Umbilical cord (tissue), 2 donors: ENCODE results near the gene SELENOT. TPM values are rescaled to one million over a fixed set of nuclear protein-coding genes. Genes with fewer than 3 reads are reported as not detected.
"Not testable (repeated sequence)": the region's sequence is repeated elsewhere in the genome, so short reads cannot be mapped to it uniquely, and the experiment has no call there.

Source experiments
- DNase-seq: peaks from one replicate; pipeline ENCODE4 v3.0.0-alpha.2; 2015; ENCODE audit warnings: low spot score
- total RNA-seq: library from RNA; depleted of rRNA; stranded (reverse); fragments of >200 nt; gene quantifications from one replicate; pipeline ENCODE4 v1.2.3, GENCODE V29; 2014; ENCODE audit warnings: low replicate concordance; ENCODE audit not compliant: insufficient read depth

SELENOT gene, protein sequence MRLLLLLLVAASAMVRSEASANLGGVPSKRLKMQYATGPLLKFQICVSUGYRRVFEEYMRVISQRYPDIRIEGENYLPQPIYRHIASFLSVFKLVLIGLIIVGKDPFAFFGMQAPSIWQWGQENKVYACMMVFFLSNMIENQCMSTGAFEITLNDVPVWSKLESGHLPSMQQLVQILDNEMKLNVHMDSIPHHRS
- total RNA-seq, result 59.9 TPM

DNA sequence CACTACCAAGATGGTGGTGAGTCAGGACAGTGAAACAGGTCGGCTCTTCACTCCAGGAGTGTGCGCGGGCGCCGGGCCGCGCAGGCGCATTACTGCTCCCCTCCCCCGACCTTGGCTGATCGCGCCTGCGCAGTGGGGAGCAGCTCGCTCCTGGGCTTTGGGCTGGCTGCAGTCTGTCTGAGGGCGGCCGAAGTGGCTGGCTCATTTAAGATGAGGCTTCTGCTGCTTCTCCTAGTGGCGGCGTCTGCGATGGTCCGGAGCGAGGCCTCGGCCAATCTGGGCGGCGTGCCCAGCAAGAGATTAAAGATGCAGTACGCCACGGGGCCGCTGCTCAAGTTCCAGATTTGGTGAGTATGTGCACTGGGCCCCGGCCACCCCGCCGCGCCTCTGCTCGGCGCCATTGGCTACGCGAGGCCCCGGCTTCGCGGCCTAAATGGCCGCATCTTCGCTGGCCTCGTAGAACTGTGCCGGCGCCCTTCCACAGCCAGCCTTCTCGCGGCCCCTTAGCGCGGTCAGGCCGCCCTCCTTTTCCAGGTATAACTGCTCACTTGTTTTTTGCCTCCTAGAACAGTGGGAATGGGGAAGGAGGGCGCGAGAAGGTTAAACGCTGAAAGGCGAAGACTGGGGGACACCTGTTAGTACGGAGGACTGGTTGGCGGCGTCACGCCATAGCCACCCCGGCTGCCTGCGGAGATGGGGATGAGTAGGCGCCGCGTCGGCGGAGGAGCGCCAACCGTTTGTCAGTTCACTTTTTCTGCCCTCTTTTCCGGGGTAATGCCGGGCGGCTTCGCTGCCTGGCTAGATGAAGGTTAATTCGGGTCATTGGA is at the start of gene SELENOT:
Gene SELENOT (plus strand): TSS at position 169 of the 827 bp plus-strand sequence. CDS start 42 bp downstream, at position 211.
- DNase-seq, result peak; percentile 98

DNA sequence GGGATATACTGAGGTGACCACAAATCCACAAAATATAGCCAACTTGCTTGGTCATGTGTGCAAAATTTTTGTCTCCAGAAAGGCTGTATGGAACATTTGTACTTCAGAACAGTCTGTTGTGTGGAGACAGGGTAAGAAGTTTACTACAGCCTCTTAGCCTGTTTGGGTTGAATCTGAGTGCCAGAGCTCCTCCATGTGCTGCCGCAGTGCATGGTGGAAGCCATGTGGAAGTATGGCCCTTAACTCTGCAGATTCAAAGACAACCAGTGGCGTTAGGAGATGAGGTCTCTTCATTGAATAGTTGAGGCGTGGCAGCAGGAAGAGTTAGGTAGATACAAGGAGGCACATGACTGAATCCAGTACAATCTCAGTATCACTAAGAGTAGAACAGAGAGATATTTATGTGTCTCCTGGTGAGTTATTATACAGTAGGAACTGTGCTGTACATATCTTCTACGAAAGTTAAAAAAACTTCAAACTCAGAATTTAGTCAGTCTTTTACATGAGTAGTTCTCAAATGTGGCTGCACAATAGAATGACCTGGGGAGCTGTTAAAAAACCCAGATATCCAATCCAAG is 47.2 kb upstream of the SELENOT start:
- DNase-seq, result no peak

DNA sequence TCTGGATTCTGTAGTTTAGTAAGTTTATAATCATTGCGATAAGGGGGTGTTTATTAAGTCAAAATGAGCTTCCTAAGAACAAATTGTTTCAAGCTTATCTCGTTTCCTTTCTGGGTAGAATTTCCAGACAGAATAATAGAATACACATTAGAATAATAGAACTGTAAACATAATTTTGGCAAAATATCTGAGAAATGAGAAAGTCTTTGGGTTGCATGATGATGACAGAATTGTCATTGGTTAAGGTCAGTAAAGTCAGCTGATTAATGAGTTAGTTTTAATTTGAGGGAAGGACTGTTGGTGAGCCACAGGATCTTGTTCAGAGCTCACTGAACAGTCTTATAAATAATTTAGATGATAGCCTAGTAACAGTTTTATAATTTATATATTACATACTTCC is 46.3 kb upstream of the SELENOT start:
- DNase-seq, result no peak

DNA sequence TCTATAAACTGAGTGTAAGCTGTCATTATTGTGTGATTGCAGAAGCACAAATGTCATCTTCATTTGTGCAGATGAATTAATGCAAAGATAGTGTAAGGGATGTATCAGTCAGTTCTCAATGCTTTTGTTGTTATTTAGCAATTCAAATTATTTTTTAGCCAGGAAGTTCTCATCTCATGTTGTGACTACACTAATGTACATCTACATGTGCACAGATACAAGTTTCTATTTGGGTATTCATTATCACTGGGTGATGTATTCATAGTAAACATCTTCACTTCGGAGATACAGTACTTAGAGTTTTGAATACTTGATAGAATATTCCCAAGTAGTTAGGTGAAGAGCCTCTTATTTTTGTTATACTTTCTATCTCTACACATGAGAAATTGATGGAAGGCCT is 45.4 kb upstream of the SELENOT start:
- DNase-seq, result no peak

DNA sequence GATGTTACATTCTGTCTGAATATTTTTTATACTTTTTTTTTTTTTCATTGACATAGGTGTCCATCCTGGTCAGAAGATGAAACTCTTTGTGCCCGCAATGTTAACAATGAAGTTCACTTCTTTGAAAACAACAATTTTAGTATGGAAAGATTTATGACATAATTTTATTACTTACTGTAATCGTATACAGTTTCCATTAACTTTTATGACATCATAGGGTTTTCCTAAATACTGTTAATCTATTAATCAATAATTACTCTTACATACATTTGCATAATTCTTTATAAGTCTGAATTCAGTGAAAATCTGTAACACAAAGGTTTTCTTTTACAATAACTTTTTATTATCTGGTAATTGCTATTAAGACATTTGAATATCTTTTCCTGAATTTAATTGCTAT is 38.9 kb upstream of the SELENOT start:
- DNase-seq, result no peak

DNA sequence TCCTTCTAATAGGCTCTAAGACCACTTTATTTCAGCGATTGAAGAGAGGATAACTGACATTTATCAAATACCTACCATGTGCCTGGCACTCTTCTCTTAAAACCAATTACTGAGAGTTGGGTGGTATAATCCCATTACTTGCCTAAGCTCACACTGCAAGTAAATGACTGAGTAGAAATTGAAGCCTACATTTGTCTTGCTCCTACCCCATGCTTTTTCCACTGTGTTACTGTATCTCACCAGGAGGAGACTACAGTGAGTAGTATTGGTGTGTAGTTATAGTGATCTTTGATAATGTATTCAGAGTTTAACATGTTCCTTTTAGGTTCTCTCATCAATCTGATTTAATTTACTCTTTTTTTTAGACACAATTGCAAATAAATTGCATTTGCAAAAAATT is 35.8 kb upstream of the SELENOT start:
- no peak for DNase-seq

DNA sequence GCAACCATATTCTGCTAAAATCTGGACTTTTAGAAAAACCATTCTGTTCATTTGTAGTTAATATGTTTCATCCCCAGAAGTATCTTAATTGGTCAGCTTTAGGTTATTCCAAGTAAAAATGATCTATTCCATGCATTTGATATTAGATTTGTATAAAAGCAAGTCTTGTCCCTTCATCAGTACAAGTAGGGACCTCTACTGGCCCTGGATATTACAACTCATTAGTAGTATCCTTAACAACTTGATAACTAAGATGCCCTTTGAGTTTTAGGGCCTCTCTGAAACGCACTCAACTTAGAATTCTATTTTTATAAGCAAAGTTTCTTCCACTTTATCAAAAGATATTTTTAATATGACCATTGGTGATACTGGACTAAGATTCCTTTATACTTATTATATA is 25.3 kb upstream of the SELENOT start:
- no peak for DNase-seq

DNA sequence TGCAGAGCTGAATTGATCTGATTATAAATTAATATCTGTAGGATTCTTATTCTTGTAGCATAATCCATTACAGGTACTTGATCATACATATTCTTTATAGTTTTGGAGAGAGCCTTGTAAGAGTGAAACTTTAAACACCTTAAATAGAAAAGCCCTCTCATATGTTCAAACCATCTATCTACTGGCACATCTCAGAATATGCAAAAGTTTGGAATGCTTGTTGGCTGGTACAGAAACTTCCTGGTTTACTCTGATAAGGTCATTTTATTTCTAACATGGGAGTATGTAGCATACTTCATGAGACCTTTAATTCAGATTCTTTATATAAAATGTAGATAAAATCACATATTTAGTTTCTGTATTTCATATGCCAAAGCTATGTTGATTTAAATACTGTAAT is 21.9 kb upstream of the SELENOT start:
- no peak for DNase-seq

DNA sequence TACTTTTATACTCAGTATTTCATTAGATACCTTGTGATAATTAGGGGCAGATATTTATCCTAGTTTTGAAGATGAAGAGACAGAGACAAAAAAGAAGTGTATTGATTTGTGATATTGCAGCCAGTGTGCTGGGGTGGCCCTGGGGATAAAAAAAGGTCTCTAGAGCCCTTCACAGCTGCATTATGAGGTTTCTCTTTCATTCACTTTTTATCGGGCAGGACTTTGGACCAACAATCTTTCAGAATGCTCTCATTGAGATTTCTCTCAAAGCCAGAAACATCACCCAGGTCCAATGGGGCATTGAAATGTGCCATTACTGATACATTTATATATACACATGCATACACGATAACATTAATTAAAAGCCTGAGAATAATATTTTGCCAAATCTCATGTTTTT is 20.5 kb upstream of the SELENOT start:
- no peak for DNase-seq

DNA sequence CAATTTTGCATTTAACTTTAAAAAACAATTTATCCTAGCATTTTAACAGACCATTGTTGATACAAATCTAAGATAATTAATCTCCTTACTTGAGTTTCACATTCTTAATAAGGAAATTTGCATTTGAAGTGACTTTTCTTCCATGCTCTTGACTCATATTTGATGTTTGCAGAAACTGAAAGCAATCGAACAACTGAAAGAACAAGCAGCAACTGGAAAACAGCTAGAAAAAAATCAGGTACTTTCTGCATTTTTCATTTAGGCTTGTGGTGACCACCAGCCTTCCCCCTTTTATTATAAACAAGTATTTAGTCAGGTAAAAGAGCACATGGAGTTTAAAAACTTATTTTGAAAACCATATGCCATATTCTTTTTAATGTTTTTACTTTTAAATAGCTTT is 20.1 kb upstream of the SELENOT start:
- no peak for DNase-seq

DNA sequence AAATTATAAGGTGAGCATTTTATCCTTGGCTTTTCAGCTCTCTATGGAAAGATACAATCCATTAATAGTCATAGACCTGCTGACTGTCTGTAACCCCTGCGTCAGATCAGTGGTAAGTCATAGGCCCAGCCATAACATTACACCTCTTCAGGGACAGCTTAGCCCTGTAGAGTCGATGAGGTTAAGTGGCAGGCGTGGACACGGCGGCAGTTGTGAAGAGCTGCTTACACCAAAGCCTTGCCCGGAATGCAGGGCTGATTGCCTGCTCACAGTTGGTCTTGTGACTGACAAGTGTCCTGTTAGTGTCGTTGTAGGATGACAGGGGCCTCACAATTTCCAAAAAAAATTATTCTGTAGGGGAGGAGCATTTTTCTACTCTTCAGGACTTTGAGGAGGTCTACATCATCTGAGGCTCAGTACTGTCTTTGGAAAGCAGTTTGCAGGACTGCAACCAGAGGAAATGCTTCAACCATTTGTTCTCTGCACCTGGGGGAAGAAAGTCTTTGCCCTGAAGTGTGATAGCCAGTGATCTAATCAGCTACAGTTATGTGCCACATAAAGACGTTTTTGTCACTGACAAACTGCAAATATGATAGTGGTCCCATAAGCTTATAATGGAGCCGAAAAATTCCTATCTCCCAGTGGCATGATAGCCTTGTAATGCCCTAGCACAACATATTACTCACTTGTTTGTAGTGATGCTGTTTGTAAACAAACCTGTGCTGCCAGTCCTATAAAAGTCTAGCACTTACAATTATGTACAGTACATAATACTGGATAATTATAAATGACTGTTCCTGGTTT is 14.9 kb upstream of the SELENOT start:
- no peak for DNase-seq

DNA sequence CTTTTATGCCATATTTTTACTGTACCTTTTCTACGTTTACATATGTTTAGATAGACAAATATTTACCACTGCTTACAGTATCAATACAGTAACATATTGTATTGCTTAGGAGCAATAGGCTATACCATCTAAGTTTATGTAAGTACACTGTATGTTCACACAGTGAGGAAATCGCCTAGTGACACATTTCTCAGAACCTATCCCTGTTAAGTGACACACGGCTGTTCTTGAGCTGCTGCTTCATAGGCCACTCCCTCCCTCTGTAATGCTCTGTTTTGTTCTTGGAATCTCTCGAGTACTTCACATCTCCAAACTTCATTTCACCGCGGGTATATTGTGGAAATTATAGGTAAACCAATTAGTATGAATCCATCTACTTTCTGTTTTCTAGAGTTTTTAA is 13.4 kb upstream of the SELENOT start:
- no peak for DNase-seq

DNA sequence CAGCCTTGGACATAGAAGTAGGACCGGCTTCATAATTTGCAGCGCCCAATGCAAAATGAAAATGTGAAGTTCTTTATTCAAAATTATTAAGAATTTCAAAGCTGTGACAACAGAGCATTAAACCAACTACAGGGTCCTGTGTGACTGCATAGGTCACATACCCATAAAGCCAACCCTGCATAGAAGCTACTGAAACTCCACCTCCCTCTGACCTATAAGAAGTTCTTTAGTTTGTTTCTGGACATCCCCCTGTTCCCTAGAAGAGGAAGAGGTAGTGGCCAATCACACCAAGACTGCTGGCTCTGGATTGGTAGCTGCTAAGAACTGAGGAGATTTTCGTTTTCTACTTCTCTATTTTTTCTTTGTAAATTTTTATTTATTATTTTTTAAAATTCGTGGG is 9.0 kb upstream of the SELENOT start:
- DNase-seq, result no peak

DNA sequence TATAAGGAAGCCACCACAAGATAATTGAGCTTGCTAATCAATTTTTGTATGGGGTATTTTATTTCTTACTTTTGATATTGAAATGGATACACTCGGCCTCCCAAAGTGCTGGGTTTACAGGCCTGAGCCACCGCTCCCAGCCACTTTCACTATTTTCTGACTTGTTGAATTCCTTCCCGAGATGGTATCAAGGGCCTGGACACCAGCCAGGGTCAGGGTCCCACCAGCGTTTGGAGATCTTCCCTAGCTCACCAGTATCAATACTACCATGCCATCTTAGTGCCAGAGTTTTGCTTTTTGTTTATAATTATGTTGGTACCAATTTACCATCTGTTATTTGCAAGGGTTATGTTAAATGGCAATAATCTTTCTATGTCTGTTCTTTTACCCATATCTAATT is 5.5 kb upstream of the SELENOT start:
- DNase-seq, result no peak

DNA sequence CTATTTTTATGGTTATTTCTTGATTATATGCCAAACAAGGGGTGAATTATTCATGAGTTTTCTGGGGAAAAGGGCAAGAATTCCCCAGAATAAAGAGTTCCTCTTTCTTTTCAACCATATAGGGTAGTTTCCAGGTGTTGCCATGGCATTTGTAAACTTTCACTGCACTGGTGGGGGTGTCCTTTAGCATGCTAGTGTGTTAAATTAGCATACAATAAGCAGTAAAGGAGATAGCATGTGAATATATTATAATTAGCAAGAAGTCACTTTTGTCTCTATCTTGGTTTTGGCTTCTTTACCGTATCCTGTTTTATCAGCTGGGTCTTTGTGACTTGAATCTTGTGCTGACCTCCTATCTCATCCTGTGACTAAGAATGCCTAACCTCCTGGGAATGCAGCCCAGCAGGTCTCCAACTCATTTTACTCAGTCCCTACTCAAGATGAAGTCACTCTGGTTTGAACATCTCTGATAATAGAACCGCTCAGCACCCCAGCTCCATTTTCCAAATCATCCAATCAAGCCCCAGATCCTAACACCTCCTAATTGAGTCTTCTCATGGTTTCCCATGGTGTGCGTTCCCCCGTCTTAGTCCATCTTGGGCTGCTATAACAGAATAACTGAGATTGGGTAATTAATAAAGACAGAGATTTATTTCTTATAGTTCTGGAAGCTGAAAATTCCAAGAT is 3.4 kb upstream of the SELENOT start:
- peak; percentile 20 for DNase-seq

DNA sequence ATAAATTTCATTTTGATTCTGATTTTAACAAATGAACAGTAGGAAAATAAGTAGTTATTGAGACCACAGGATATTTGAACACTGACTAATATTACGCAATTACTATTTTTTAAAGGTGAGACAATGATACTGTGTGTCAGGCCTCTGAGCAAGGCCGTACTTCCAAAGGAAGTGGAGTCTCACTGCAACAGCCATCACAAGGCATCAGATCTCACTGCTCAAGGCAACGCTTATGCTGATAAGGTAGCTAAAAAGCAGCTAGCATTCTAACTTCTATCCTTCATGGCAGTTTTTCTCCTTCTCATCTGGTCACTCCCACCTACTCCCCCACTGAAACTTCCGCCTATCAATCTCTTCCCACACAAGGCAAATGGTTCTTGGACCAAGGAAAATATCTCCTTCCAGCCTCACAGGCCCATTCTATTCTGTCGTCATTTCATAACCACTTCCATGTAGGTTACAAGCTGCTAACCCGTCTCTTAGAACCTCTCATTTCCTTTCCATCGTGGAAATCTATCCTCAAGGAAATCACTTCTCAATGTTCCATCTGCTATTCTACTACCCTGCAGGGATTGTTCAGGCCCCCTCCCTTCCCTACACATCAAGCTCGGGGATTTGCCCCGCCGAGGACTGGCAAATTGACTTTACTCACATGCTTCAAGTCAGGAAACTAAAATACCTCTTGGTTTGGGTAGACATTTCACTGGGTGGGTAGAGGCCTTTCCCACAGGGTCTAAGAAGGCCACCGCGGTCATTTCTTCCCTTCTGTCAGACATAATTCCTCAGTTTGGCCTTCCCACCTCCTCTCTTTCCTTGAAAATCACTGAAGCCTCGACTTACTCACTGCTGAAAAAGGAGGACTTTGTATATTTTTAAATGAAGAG is 2.2 kb upstream of the SELENOT start:
- not testable (repeated sequence) for DNase-seq

DNA sequence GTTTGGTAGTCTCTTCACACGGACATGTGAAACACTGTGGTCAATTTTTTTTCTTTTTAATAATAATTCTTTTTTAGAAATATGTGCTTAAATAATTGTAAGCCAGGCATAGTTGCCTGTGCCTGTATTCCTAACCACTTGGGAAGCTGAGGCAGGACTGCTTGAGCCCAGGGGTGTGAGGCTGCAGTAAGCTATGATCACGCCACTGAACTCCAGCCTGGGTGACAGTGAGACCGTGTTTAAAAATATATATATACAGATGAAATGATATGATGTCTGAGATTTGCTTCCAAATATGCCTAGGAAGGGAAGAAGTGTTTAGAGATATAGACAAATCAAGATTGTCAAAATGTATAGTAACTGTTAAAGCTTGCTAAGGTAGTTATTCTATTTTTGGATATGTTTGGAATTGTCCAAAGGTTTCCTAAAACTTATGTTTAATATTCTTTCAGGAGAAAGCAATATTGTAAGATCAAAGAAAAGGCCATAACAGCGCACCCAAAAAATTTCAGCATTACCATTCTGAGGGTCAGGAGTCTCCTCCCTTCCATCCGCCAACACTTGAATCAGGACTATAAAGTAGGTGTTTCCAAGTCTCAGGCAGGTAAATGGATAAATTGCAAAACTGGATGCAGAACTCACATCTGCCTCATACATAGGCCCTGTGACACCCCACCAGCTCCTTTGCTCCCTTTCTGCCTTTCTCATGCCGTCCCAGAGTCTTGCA is 532 bp upstream of the SELENOT start:
- DNase-seq, result no peak

DNA sequence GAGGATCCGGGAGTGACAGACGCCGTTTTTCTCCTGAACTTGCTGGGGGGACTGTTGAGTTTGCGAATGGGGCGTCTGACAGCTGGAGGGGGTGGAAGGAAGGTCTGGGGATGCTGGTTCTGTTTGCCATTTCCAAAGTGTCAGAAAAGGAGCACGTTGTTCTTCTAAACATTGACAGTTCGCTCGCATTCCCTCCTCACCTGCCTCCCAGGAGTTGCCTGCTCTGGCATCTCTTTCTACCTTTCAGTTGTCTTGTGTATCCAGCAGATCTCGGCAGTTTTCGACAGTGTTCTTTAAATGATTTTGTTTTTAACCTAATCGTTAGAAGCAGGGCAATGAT is 829 bp downstream of the SELENOT start:
- DNase-seq, result no peak

DNA sequence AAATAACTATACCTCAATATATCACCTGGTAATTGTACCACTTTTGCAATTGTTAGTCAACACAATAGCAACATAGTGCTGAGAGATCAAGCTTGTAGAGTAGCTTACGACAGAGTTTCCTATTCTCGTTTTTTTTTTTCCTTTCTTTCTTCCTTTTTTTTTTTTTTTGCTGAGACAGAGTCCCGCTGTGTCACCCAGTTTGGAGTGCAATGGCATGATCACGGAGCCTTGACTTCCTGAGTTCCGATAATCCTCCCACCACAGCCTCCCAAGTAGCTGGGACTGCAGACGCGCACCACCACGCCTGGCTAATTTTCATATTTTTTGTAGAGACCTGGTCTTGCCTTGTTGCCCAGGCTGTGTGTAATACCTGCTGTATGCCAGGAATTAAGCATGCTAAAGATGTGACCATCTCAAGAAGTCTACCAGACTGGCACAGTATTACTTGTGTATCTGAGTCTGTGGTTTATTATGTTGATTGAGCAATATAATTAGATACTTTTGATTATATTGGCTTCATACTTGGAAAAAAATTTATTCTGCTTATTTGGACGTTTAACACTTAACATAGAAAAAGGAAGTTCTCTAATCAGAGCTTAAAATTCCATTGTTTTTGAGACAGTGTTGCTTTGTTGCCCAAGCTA is 3.0 kb downstream of the SELENOT start:
- no peak for DNase-seq
